Muscle layer of colon (tissue), 2 donors: ENCODE measurements around the gene MALL.
"Not testable (repeated sequence)": the region's sequence is repeated elsewhere in the genome, so short reads cannot be mapped to it uniquely, and the experiment has no call there.

Experiments
- H3K27ac ChIP-seq: one replicate; pipeline ENCODE4 v1.7.0; 2013; ENCODE audit warnings: low read depth, mild to moderate bottlenecking, low read length, moderate library complexity
- H3K27me3 ChIP-seq, 2 donors: one replicate each; pipeline ENCODE4 v1.7.0; 2013; ENCODE audit warnings: low read length in 2 of 2, mild to moderate bottlenecking in 2 of 2; ENCODE audit not compliant: insufficient read depth in 2 of 2, control insufficient read depth in 1 of 2
- H3K36me3 ChIP-seq: one replicate; pipeline ENCODE4 v1.7.0; 2013; ENCODE audit warnings: mild to moderate bottlenecking, low read length; ENCODE audit not compliant: insufficient read depth
- H3K4me1 ChIP-seq: one replicate; pipeline ENCODE4 v1.7.0; 2013; ENCODE audit warnings: mild to moderate bottlenecking, low read length; ENCODE audit not compliant: insufficient read depth
- H3K4me3 ChIP-seq, 2 donors: one replicate each; pipeline ENCODE4 v1.7.0; 2013; ENCODE audit warnings: low read length in 2 of 2, low read depth in 1 of 2, mild to moderate bottlenecking in 1 of 2, moderate library complexity in 1 of 2
- H3K9ac ChIP-seq: one replicate; pipeline ENCODE4 v1.7.0; 2013; ENCODE audit warnings: low read length
- H3K9me3 ChIP-seq: one replicate; pipeline ENCODE4 v1.7.0; 2013; ENCODE audit warnings: mild to moderate bottlenecking, low read length
- donor health status: abdominal sarcoma.
- donor health status: Adenocarcinoma of cecum.

MALL gene

DNA sequence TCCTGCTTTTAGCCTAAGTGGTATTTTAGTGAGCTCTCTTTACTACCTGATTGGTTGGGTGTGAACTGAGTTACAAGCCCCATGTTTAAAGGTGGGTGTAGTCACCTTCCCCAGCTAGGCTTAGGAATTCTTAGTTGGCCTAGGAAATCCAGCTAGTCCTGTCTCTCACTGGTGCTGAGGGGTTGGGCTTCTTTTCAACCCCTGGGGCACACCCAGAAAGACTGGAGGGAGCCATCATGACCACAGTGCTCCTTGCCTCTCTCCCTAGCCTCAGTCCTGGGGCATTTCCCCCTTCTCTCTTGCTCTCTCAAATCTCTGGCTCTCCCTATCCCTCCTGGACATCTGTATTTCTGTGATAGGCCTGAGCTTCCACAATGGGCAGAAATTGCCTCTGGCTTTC lies 57.6 kb downstream of the MALL start:
- not testable (repeated sequence) for H3K36me3 ChIP-seq, H3K4me3 ChIP-seq, H3K9ac ChIP-seq, H3K27me3 ChIP-seq, H3K27ac ChIP-seq, H3K4me1 ChIP-seq, H3K9me3 ChIP-seq

DNA sequence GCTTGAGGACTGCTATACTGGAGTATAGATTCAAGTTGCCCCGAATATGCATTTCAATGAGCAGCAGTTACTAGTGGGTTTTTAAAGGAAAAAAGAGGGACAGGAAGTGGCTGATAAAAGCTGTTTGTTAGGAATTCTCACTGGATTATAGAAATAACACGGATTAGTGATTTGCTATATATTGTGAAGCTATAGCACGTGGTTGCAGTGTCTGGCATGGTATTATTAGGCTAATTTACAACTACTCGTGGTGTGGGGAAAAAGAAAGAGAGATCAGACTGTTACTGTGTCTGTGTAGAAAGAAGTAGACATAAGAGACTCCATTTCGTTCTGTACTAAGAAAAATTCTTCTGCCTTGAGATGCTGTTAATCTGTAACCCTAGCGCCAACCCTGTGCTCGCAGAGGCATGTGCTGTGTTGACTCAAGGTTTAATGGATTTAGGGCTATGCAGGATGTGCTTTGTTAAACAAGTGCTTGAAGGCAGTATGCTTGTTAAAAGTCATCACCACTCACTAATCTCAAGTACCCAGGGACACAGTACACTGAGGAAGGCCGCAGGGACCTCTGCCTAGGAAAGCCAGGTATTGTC lies 59.7 kb downstream of the MALL start:
- H3K27me3 ChIP-seq, H3K27ac ChIP-seq, H3K4me1 ChIP-seq, H3K36me3 ChIP-seq, H3K9me3 ChIP-seq, H3K4me3 ChIP-seq, H3K9ac ChIP-seq: not testable (repeated sequence)

DNA sequence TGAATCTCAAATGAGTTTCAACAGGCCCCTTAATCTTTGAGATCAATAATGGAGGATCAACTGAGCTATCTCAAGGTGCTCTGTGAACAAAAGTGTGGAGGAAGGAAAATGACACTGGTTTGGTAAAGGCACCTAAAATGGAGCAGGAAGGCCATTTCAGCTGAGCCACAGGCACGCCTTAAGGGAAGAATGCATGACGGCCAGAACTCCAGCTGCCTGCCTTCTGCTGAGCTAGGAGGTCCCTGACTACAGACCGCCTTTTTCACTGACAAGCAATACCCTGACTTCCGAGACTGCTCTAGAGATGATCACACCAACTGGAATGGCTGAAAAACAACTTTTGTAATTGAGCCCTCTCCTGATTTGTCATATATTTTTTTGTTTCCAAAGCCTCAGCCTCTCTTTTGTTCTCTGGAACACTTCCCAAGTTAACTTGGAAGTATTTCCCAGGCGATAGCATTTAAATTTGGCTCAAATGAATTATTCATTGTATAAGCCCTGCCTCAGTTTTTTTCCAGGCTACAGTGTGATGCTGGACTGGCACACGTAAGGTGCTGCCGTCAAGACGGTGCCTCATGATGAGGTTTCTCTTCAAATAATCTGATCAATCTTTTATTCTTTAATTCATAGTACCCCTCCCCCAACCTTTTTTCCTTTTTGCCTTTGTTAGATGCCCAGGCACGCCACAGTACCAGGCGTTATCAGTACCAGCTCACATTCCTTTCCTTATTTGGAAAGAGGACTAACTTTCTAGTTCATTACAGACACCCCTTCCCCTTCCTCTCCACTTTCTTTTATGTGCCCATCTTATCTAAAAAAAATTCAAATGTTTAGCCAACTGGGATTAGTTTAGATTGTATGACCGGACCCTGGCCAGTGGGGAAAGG lies 60.9 kb downstream of the MALL start:
- H3K9me3 ChIP-seq, H3K27ac ChIP-seq, H3K36me3 ChIP-seq, H3K9ac ChIP-seq, H3K4me3 ChIP-seq, H3K27me3 ChIP-seq, H3K4me1 ChIP-seq: not testable (repeated sequence)

DNA sequence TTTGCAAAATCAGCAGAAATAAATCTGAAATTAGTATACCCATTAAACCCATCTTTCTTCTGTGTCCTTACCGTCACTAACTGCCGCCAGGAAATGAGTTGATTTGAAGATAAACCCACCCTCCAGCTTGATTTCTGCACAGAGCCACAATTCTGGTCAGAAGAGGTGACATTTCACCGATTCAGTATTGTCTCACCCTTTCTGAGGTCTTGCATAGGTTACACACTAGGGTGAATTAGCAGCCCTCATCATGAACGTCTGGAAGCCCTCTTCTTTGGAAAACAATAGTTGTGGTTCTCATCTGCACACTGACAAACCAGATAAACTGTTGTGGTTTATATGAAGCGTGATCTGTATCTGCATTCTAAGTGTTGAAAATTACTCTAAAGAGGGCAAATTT lies 61.9 kb downstream of the MALL start:
- not testable (repeated sequence) for H3K27ac ChIP-seq, H3K4me1 ChIP-seq, H3K9me3 ChIP-seq, H3K4me3 ChIP-seq, H3K27me3 ChIP-seq, H3K36me3 ChIP-seq, H3K9ac ChIP-seq

DNA sequence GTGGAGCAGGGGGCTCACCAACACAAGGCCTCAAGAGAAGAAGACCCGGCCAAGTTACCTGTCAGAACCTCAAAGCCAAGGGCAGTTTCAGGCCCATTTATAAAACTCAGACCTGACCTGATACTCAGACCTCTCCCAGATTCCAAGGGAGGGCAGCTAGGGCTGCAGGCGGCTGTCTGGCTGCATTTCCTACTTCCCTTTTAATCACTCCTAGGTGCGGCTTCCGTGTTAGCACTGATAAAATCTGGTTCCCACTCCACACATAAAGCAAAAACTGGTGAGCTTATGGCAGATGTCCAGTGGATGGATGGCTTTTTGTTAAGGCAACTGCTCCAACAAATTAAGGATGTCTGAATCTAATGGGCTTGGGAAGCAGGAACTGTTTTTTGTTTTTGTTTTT lies 63.5 kb downstream of the MALL start:
- not testable (repeated sequence) for H3K27me3 ChIP-seq, H3K9ac ChIP-seq, H3K27ac ChIP-seq, H3K4me3 ChIP-seq, H3K4me1 ChIP-seq, H3K36me3 ChIP-seq, H3K9me3 ChIP-seq

DNA sequence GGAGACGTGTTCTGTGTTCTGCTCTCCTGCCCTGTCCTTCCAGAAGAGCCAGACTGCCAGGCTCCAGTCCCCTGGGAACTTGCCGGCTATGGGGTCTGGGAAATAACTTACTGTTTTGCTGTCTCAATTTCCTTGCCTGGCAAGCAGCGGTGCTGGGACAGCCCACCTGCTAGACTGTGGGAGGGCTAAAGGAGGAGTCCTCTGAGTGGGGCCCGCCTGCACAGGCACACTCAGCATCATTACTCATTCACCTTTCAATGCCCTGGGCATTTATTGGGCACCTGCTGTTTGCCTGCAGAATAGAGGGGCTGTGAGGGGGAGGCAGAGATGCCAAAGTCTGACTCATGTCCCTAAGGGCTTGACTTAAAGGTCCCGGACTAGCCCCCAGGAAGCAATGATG lies 65.4 kb downstream of the MALL start:
- H3K27ac ChIP-seq, H3K36me3 ChIP-seq, H3K27me3 ChIP-seq, H3K4me3 ChIP-seq, H3K4me1 ChIP-seq, H3K9me3 ChIP-seq, H3K9ac ChIP-seq: not testable (repeated sequence)

DNA sequence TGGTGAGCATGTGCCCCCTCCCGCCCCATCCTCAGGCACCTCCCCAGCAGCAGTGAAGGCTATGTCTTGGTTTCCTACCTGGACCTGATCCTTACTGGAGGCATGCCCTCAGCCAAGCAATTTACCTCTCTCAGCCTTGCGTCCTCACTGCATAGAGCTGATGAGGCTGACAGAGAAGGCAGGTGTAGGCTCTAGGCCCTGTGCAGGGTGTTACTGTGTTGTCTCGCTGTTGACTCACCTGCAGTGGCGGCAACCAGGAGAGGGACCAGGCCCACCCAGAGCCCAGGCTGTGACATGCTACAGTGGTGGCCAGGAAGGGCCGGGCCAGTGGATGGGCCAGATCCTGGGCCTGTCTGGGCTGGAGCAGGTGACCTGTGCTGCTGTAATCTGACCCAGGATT lies 65.9 kb downstream of the MALL start:
- H3K36me3 ChIP-seq, H3K4me1 ChIP-seq, H3K27me3 ChIP-seq, H3K27ac ChIP-seq, H3K9me3 ChIP-seq, H3K4me3 ChIP-seq, H3K9ac ChIP-seq: not testable (repeated sequence)

DNA sequence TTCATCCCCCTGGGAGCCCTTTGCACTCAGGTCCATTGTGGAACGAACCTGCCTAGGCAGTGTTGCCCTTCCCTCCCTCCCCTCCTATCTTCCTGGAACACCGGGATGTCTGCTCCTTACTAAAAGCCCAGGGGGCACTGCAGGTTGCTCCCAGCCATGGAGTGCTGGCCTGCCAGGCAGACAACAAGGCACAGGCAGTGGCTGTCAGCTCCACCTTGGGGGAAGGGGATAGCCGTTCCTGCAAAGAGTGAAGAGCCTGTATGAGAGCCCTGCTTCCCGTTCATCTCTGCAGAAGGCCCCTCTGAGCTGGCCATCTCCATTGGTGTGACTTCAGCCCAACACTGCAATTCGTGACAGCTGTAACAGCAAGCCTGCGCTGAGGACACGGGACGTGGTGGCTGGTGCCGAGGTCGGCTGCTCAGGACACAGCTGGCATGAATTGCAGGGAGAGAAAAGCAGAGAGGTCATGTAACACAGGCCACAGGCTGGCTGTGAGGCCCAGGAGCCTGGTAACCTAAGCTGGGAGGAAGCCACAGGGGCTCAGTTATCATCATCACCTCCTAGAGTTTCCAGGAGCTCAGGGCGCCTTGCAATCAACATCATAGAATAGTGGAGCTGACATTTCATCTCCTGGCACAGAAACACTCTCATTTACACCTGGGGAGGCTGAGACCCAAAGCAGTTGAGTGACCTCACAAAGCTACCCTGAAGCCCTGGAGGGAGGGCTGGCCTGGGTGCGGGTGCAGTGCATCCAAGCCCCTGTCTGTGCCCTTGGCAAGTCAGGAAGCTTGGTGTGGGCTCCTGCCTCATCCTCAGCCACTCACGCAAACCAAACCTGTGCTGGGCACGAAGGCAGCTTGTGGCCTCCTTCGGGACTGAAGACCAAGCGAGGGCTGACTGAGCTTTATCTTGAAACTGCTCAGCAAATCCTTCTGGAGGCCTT lies 67.1 kb downstream of the MALL start:
- not testable (repeated sequence) for H3K36me3 ChIP-seq, H3K9me3 ChIP-seq, H3K9ac ChIP-seq, H3K4me1 ChIP-seq, H3K27me3 ChIP-seq, H3K27ac ChIP-seq, H3K4me3 ChIP-seq

DNA sequence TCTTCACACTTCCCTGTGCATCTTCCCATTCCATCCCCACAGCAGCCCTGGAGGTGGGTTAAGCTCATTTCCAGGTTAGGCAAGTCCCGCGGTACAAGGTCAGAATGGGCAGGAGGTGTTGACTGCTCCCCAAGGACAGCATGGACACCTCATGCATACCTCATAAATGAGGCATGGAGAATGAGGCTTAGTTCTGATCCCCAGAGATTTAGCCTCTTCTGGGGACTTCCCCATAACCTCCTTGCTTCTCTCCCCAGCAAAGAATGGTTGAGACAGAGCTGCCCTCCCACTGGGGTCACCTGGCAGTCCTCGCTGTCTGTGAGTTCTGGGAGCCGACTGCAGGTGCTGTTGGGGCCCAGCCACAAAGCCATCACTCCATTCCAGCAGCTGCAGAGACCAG lies 68.4 kb downstream of the MALL start:
- not testable (repeated sequence) for H3K4me1 ChIP-seq, H3K36me3 ChIP-seq, H3K27me3 ChIP-seq, H3K27ac ChIP-seq, H3K4me3 ChIP-seq, H3K9me3 ChIP-seq, H3K9ac ChIP-seq

DNA sequence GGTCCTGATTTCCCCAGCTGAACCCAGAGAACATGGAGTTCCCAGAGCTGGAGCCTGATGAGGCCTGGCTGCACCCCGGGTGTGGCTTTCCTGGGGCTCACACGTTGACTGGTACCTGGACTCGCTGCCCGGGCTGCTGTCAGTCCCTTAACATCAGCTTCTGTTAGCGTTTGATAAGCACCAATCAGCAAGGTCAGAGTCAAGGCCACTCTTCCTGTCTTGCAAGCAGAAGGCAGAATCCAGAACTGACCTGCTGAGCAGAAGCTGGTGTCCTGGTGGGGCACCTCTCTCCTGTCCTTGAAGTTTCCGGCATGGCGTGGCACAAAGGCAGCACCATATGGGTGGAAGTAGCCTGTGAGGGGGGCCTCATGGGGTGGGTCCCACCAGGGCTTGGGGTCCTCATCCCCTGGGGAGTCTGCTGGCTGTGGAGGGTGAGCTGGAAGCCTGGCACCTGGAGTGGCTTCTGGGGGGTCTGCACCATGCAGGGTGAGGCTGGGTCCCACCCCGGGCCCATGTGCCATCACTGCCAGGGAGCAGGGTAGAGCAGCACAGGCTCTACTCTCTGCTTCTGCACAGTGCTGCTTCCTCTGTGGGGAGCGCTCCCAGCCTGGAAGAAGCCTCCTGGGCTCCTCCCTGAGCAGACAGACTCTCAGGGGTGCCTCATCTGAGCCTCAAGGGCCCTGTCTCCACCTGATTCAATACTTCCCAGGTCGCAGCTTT lies 73.5 kb downstream of the MALL start:
- H3K27me3 ChIP-seq, H3K36me3 ChIP-seq, H3K27ac ChIP-seq: not testable (repeated sequence)

DNA sequence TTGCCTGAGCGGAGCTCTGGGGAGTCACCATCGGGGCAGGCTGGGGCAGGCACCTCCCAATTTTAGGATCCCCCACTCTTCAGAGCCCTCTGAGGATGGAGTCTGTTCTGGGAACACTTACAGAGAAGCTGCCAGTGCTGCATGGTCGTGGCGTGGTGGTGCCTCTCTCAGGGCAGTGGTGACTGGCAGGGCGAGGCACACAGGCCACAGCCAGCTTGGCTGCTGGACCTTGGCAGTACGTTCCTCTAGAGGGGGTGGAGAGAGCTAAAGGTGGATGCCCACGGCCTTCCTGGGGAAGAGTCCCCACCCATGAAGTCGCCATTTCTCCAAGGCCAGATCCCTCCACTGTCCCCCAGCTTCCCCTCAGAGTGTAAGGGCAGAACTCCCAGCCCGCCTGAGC lies 78.3 kb downstream of the MALL start:
- H3K9me3 ChIP-seq, H3K36me3 ChIP-seq, H3K4me1 ChIP-seq, H3K27ac ChIP-seq, H3K4me3 ChIP-seq, H3K9ac ChIP-seq, H3K27me3 ChIP-seq: not testable (repeated sequence)

More for the DNA sequence above, 73.5 kb downstream of the MALL start:
- not testable (repeated sequence) for H3K9me3 ChIP-seq, H3K4me1 ChIP-seq, H3K9ac ChIP-seq, H3K4me3 ChIP-seq
